Measurements from ENCODE around the gene UBE2U. TPM values are rescaled to one million over a fixed set of nuclear protein-coding genes. Genes with fewer than 3 reads are reported as not detected.
"Not testable (repeated sequence)": the region's sequence is repeated elsewhere in the genome, so short reads cannot be mapped to it uniquely, and the experiment has no call there.

Gene UBE2U
- total RNA-seq, 1 donor from 2014 or later, result not detected

GRCh38 chr1:64246294-64246917, 43.0 kb downstream of the UBE2U start:
- no peaks in the 10 kb centered on the region for H3K36me3 ChIP-seq
- ATAC-seq (peak in 1 of 2 donors; percentile 83), DNase-seq (no peak)
- peaks cover 4% of the 10 kb centered on the region for H3K4me1 ChIP-seq
- H3K27ac ChIP-seq, result no peak overlapping the region
- intact Hi-C loops (cut with DNase I), result loop anchor here (10.0 kb wide), 1 partner anchor 632 kb away; no protein-coding TSS in a partner anchor
- no peaks in the 10 kb centered on the region for H3K9me3 ChIP-seq
- no peaks in the 10 kb centered on the region for H3K27me3 ChIP-seq (ENCODE audit: low read depth)
- peak; percentile 81 for TF ChIP-seq CTCF (IDR thresholded peaks at IDR 0.05)
- H3K4me3 ChIP-seq, result no peak overlapping the region

- no peaks in the 10 kb centered on the region for H3K36me3 ChIP-seq
- intact Hi-C loops (cut with DNase I), result loop anchor here (10.0 kb wide), 1 partner anchor 633 kb away; no protein-coding TSS in a partner anchor
- no peak overlapping the region for H3K4me3 ChIP-seq
- H3K4me1 ChIP-seq, result peaks cover 4% of the 10 kb centered on the region
- no peak for TF ChIP-seq CTCF (IDR thresholded peaks at IDR 0.05)
- no peaks in the 10 kb centered on the region for H3K9me3 ChIP-seq
- no peak for ATAC-seq
- H3K27me3 ChIP-seq (ENCODE audit: low read depth), result no peaks in the 10 kb centered on the region
- no peak overlapping the region for H3K27ac ChIP-seq
- no peak for DNase-seq
Observed at GRCh38 chr1:64248065-64248464, 44.6 kb downstream of the UBE2U start.

- H3K27ac ChIP-seq; H3K9me3 ChIP-seq; H3K27me3 ChIP-seq (ENCODE audit: low read depth); intact Hi-C loops (cut with DNase I); ATAC-seq; H3K4me3 ChIP-seq; DNase-seq; H3K36me3 ChIP-seq; H3K4me1 ChIP-seq: not testable (repeated sequence)
Observed at GRCh38 chr1:64250472-64250871, 47.0 kb downstream of the UBE2U start.

- no peak for TF ChIP-seq CTCF (IDR thresholded peaks at IDR 0.05)
- Histone ChIP-seq H3K27me3 (ENCODE audit: low read depth) (no peaks in the 10 kb centered on the region), H3K4me1 (no peaks in the 10 kb centered on the region), H3K27ac (no peak overlapping the region), H3K9me3 (peaks cover 3% of the 10 kb centered on the region), H3K4me3 (no peak overlapping the region), H3K36me3 (no peaks in the 10 kb centered on the region)
- intact Hi-C loops (cut with DNase I), result no loop called here
- ATAC-seq, result no peak
- no peak for DNase-seq
Observed at GRCh38 chr1:64251971-64252370, 48.5 kb downstream of the UBE2U start.

- intact Hi-C loops (cut with DNase I); H3K27ac ChIP-seq; H3K27me3 ChIP-seq (ENCODE audit: low read depth); H3K9me3 ChIP-seq; DNase-seq; H3K4me3 ChIP-seq; H3K4me1 ChIP-seq; ATAC-seq; H3K36me3 ChIP-seq: not testable (repeated sequence)
Observed at GRCh38 chr1:64257233-64257632, 53.8 kb downstream of the UBE2U start.

GRCh38 chr1:64258444-64258843, 55.0 kb downstream of the UBE2U start:
- H3K4me1 ChIP-seq; DNase-seq; H3K27ac ChIP-seq; intact Hi-C loops (cut with DNase I); H3K36me3 ChIP-seq; H3K9me3 ChIP-seq; H3K4me3 ChIP-seq; H3K27me3 ChIP-seq (ENCODE audit: low read depth); ATAC-seq: not testable (repeated sequence)

GRCh38 chr1:64263335-64263734, 59.9 kb downstream of the UBE2U start:
- H3K27me3 ChIP-seq (ENCODE audit: low read depth), result no peaks in the 10 kb centered on the region
- no peak for DNase-seq
- no peak for ATAC-seq
- no peak overlapping the region for H3K27ac ChIP-seq
- no peak for TF ChIP-seq CTCF (IDR thresholded peaks at IDR 0.05)
- no peak overlapping the region for H3K4me3 ChIP-seq
- H3K9me3 ChIP-seq, result no peaks in the 10 kb centered on the region
- intact Hi-C loops (cut with DNase I), result loop anchor here (10.0 kb wide), 1 partner anchor 561 kb away; no protein-coding TSS in a partner anchor
- H3K4me1 ChIP-seq, result no peaks in the 10 kb centered on the region
- H3K36me3 ChIP-seq, result no peaks in the 10 kb centered on the region

Measured in lower lobe of right lung (tissue), 2 donors.